Measurements from ENCODE around the gene DDC. TPM values are rescaled to one million over a fixed set of nuclear protein-coding genes. Genes with fewer than 3 reads are reported as not detected.
"Not testable (repeated sequence)": the region's sequence is repeated elsewhere in the genome, so short reads cannot be mapped to it uniquely, and the experiment has no call there.

DDC gene
- total RNA-seq, 1 experiment from 2014 or later: 87.0 TPM

- Mint-ChIP-seq H3K9me3 (ENCODE audit: unreplicated experiment) (peaks cover 44% of the 10 kb centered on the region), H3K36me3 (ENCODE audit: insufficient read depth, unreplicated experiment) (peaks cover 18% of the 10 kb centered on the region), H3K4me3 (ENCODE audit: unreplicated experiment) (peak overlapping the region; percentile 3), H3K27ac (ENCODE audit: unreplicated experiment) (peak overlapping the region; percentile 60), H3K4me1 (ENCODE audit: low read depth, unreplicated experiment) (peaks cover 33% of the 10 kb centered on the region)
- H3K4me1 ChIP-seq: peaks cover 13% of the 10 kb centered on the region
- H3K9me3 ChIP-seq: peaks cover 26% of the 10 kb centered on the region
- BruUV-seq (replicated peaks); DNase-seq; H3K4me3 ChIP-seq (ENCODE audit: low read depth, low read length); H3K27me3 Mint-ChIP-seq (ENCODE audit: insufficient read depth, unreplicated experiment); POLR2A ChIA-PET; H3K36me3 ChIP-seq (ENCODE audit: control insufficient read depth, insufficient read depth, low read length); CTCF ChIA-PET; H3K27me3 ChIP-seq (replicated peaks; ENCODE audit: control insufficient read depth, insufficient read depth, low read length): not testable (repeated sequence)
- intact Hi-C loops (cut with micrococcal nuclease; ENCODE audit: unreplicated experiment): loop anchor here (2.0 kb wide), 1 partner anchor 16 kb away; the partner anchor contains the start of gene DDC
Observed at GRCh38 chr7:50580666-50581065, 15.5 kb upstream of the DDC start.

GRCh38 chr7:50580057-50580456, 14.9 kb upstream of the DDC start:
- Mint-ChIP-seq H3K9me3 (ENCODE audit: unreplicated experiment) (peaks cover 46% of the 10 kb centered on the region), H3K27ac (ENCODE audit: unreplicated experiment) (peak overlapping the region; percentile 35), H3K4me1 (ENCODE audit: low read depth, unreplicated experiment) (peaks cover 33% of the 10 kb centered on the region), H3K4me3 (ENCODE audit: unreplicated experiment) (peak overlapping the region; percentile 55), H3K27me3 (ENCODE audit: insufficient read depth, unreplicated experiment) (no peaks in the 10 kb centered on the region), H3K36me3 (ENCODE audit: insufficient read depth, unreplicated experiment) (peaks cover 18% of the 10 kb centered on the region)
- no peaks in the 10 kb centered on the region for H3K27me3 ChIP-seq (replicated peaks; ENCODE audit: control insufficient read depth, insufficient read depth, low read length)
- POLR2A ChIA-PET: no interaction called here
- H3K4me3 ChIP-seq (ENCODE audit: low read depth, low read length): no peak overlapping the region
- H3K36me3 ChIP-seq (ENCODE audit: control insufficient read depth, insufficient read depth, low read length): no peaks in the 10 kb centered on the region
- H3K9me3 ChIP-seq: peaks cover 23% of the 10 kb centered on the region
- CTCF ChIA-PET: no interaction called here
- intact Hi-C loops (cut with micrococcal nuclease; ENCODE audit: unreplicated experiment): loop anchor here (2.0 kb wide), 1 partner anchor 15 kb away; the partner anchor contains the start of gene DDC
- TF ChIP-seq, protein P1, sequence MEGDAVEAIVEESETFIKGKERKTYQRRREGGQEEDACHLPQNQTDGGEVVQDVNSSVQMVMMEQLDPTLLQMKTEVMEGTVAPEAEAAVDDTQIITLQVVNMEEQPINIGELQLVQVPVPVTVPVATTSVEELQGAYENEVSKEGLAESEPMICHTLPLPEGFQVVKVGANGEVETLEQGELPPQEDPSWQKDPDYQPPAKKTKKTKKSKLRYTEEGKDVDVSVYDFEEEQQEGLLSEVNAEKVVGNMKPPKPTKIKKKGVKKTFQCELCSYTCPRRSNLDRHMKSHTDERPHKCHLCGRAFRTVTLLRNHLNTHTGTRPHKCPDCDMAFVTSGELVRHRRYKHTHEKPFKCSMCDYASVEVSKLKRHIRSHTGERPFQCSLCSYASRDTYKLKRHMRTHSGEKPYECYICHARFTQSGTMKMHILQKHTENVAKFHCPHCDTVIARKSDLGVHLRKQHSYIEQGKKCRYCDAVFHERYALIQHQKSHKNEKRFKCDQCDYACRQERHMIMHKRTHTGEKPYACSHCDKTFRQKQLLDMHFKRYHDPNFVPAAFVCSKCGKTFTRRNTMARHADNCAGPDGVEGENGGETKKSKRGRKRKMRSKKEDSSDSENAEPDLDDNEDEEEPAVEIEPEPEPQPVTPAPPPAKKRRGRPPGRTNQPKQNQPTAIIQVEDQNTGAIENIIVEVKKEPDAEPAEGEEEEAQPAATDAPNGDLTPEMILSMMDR (IDR thresholded peaks at IDR 0.05; ENCODE audit: insufficient read depth in 1 of 2, low read depth in 1 of 2, low read length in 1 of 2, severe bottlenecking in 1 of 2, unreplicated experiment in 1 of 2): no peak
- DNase-seq: peak in 1 of 2 experiments; percentile 53
- peaks cover 13% of the 10 kb centered on the region for H3K4me1 ChIP-seq
- no TSS peak for BruUV-seq (replicated peaks)

- POLR2A ChIA-PET; BruUV-seq (replicated peaks); DNase-seq: not testable (repeated sequence)
Observed at GRCh38 chr7:50578105-50578504, 12.9 kb upstream of the DDC start.

GRCh38 chr7:50577569-50577968, 12.4 kb upstream of the DDC start:
- Mint-ChIP-seq H3K9me3 (ENCODE audit: unreplicated experiment) (peaks cover 36% of the 10 kb centered on the region), H3K27ac (ENCODE audit: unreplicated experiment) (peak overlapping the region; percentile 74), H3K4me1 (ENCODE audit: low read depth, unreplicated experiment) (peaks cover 33% of the 10 kb centered on the region), H3K4me3 (ENCODE audit: unreplicated experiment) (no peak overlapping the region), H3K36me3 (ENCODE audit: insufficient read depth, unreplicated experiment) (peaks cover 9% of the 10 kb centered on the region), H3K27me3 (ENCODE audit: insufficient read depth, unreplicated experiment) (no peaks in the 10 kb centered on the region)
- intact Hi-C loops (cut with micrococcal nuclease; ENCODE audit: unreplicated experiment): no loop called here
- Histone ChIP-seq H3K4me1 (peaks cover 13% of the 10 kb centered on the region), H3K9me3 (0 out of 2 replicates have a peak, but pooled peaks cover 5% of the 10 kb centered on the region), H3K36me3 (ENCODE audit: control insufficient read depth, insufficient read depth, low read length) (no peaks in the 10 kb centered on the region), H3K27me3 (replicated peaks; ENCODE audit: control insufficient read depth, insufficient read depth, low read length) (no peaks in the 10 kb centered on the region), H3K4me3 (ENCODE audit: low read depth, low read length) (no peak overlapping the region)
- DNase-seq: no peak
- ChIA-PET CTCF (no interaction called here), POLR2A (no interaction called here)
- no TSS peak for BruUV-seq (replicated peaks)
- TF ChIP-seq, protein P1 (IDR thresholded peaks at IDR 0.05; ENCODE audit: insufficient read depth in 1 of 2, low read depth in 1 of 2, low read length in 1 of 2, severe bottlenecking in 1 of 2, unreplicated experiment in 1 of 2): no peak

More at GRCh38 chr7:50578105-50578504, 12.9 kb upstream of the DDC start:
- Mint-ChIP-seq H3K9me3 (ENCODE audit: unreplicated experiment) (peaks cover 41% of the 10 kb centered on the region), H3K27ac (ENCODE audit: unreplicated experiment) (peak overlapping the region; percentile 74), H3K4me1 (ENCODE audit: low read depth, unreplicated experiment) (peaks cover 33% of the 10 kb centered on the region)
- CTCF ChIA-PET; H3K4me3 ChIP-seq (ENCODE audit: low read depth, low read length); H3K27me3 ChIP-seq (replicated peaks; ENCODE audit: control insufficient read depth, insufficient read depth, low read length); intact Hi-C loops (cut with micrococcal nuclease; ENCODE audit: unreplicated experiment); H3K27me3 Mint-ChIP-seq (ENCODE audit: insufficient read depth, unreplicated experiment); H3K4me3 Mint-ChIP-seq (ENCODE audit: unreplicated experiment); H3K36me3 ChIP-seq (ENCODE audit: control insufficient read depth, insufficient read depth, low read length); H3K36me3 Mint-ChIP-seq (ENCODE audit: insufficient read depth, unreplicated experiment): not testable (repeated sequence)
- H3K9me3 ChIP-seq: 0 out of 2 replicates have a peak, but pooled peaks cover 11% of the 10 kb centered on the region
- H3K4me1 ChIP-seq: peaks cover 13% of the 10 kb centered on the region

DNA sequence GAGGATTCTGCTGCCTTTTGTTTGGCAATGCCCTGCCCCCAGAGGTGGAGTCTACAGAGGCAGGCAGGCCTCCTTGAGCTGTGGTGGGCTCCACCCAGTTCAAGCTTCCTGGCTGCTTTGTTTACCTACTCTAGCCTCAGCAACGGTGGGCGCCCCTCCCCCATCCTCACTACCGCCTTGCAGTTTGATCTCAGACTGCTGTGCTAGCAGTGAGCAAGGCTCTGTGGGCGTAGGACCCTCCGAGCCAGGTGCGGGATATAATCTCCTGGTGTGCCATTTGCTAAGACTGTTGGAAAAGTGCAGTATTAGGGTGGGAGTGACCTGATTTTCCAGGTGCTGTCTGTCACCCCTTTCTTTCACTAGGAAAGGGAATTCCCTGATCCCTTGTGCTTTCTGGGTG, 11.2 kb upstream of the DDC start:
- H3K36me3 ChIP-seq (ENCODE audit: control insufficient read depth, insufficient read depth, low read length); H3K4me3 ChIP-seq (ENCODE audit: low read depth, low read length); H3K9me3 ChIP-seq; H3K27me3 Mint-ChIP-seq (ENCODE audit: insufficient read depth, unreplicated experiment); CTCF ChIA-PET; intact Hi-C loops (cut with micrococcal nuclease; ENCODE audit: unreplicated experiment); H3K27ac Mint-ChIP-seq (ENCODE audit: unreplicated experiment); POLR2A ChIA-PET; BruUV-seq (replicated peaks); H3K4me3 Mint-ChIP-seq (ENCODE audit: unreplicated experiment); DNase-seq; H3K27me3 ChIP-seq (replicated peaks; ENCODE audit: control insufficient read depth, insufficient read depth, low read length); H3K36me3 Mint-ChIP-seq (ENCODE audit: insufficient read depth, unreplicated experiment): not testable (repeated sequence)
- Mint-ChIP-seq H3K4me1 (ENCODE audit: low read depth, unreplicated experiment) (peaks cover 33% of the 10 kb centered on the region), H3K9me3 (ENCODE audit: unreplicated experiment) (peaks cover 32% of the 10 kb centered on the region)
- peaks cover 13% of the 10 kb centered on the region for H3K4me1 ChIP-seq

Data from Caco-2 (cell line).